GM19455 (cell line): ENCODE data around the gene CEP55.

Experiments used
- ATAC-seq: cut with Tn5 transposase; IDR thresholded peaks from one replicate; pipeline ENCODE4 v1.9.1; 2021; ENCODE audit not compliant: unreplicated experiment

Gene CEP55

GRCh38 chr10:93559490-93559889, 63.1 kb downstream of the CEP55 start:
- ATAC-seq: no peak

GRCh38 chr10:93560541-93560940, 64.1 kb downstream of the CEP55 start:
- no peak for ATAC-seq

GRCh38 chr10:93565446-93565845, 69.0 kb downstream of the CEP55 start:
- no peak for ATAC-seq

GRCh38 chr10:93566435-93567276, 70.2 kb downstream of the CEP55 start, which contains the start of gene FFAR4:
Gene FFAR4, plus strand, starts transcription at chr10:93566665. Its CDS starts 56 bp downstream, at chr10:93566721.
- ATAC-seq: no peak

- no peak for ATAC-seq
Observed at GRCh38 chr10:93567277-93568104, 71.1 kb downstream of the CEP55 start.

GRCh38 chr10:93568105-93568390, 71.6 kb downstream of the CEP55 start:
- ATAC-seq: no peak

- ATAC-seq: no peak
Observed at GRCh38 chr10:93570383-93570782, 74.0 kb downstream of the CEP55 start.

GRCh38 chr10:93572606-93573005, 76.2 kb downstream of the CEP55 start:
- no peak for ATAC-seq

GRCh38 chr10:93573051-93573909, 76.9 kb downstream of the CEP55 start:
- no peak for ATAC-seq

GRCh38 chr10:93573924-93574323, 77.5 kb downstream of the CEP55 start:
- ATAC-seq: no peak

GRCh38 chr10:93576888-93577287, 80.5 kb downstream of the CEP55 start:
- no peak for ATAC-seq

- no peak for ATAC-seq
Observed at GRCh38 chr10:93577565-93577964, 81.2 kb downstream of the CEP55 start.
